ENCODE data around the gene PDE4D. TPM values are rescaled to one million over a fixed set of nuclear protein-coding genes. Genes with fewer than 3 reads are reported as not detected.

Gene PDE4D
- total RNA-seq, 1 experiment from 2014 or later, result 2.4 TPM

GRCh38 chr5:59491945-59492344, 401.6 kb downstream of the PDE4D start:
- no peaks in the 10 kb centered on the region for H3K4me1 ChIP-seq (ENCODE audit: control insufficient read depth, insufficient read depth, low read length)
- in situ Hi-C loops (cut with HindIII; ENCODE audit: low pct_unique_long_range_greater_than_20kb, low sequenced_read_pairs), result no loop called here
- DNase-seq (ENCODE audit: low read depth, low spot score) (no peak), ATAC-seq (no peak)
- H3K36me3 ChIP-seq (ENCODE audit: control insufficient read depth, insufficient read depth, low read length), result no peaks in the 10 kb centered on the region
- no peaks in the 10 kb centered on the region for H3K9me3 ChIP-seq (ENCODE audit: control insufficient read depth, insufficient read depth, low read depth, low read length)
- POLR2A ChIA-PET, result no interaction called here
- intact Hi-C loops (cut with micrococcal nuclease; ENCODE audit: unreplicated experiment), result no loop called here
- TF ChIP-seq REST (IDR thresholded peaks at IDR 0.05; ENCODE audit: insufficient read depth in 1 of 2, low read depth in 2 of 2, low read length in 1 of 2), result no peak
- TF ChIP-seq SIN3A (IDR thresholded peaks at IDR 0.05; ENCODE audit: borderline replicate concordance, insufficient read depth, low read depth, low read length), result no peak
- TF ChIP-seq, protein P1, sequence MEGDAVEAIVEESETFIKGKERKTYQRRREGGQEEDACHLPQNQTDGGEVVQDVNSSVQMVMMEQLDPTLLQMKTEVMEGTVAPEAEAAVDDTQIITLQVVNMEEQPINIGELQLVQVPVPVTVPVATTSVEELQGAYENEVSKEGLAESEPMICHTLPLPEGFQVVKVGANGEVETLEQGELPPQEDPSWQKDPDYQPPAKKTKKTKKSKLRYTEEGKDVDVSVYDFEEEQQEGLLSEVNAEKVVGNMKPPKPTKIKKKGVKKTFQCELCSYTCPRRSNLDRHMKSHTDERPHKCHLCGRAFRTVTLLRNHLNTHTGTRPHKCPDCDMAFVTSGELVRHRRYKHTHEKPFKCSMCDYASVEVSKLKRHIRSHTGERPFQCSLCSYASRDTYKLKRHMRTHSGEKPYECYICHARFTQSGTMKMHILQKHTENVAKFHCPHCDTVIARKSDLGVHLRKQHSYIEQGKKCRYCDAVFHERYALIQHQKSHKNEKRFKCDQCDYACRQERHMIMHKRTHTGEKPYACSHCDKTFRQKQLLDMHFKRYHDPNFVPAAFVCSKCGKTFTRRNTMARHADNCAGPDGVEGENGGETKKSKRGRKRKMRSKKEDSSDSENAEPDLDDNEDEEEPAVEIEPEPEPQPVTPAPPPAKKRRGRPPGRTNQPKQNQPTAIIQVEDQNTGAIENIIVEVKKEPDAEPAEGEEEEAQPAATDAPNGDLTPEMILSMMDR (IDR thresholded peaks at IDR 0.05), result no peak
- H3K27ac ChIP-seq (ENCODE audit: low read length), result no peak overlapping the region
- no peak overlapping the region for H3K4me3 ChIP-seq (ENCODE audit: low read depth in 2 of 2, low read length in 2 of 2)
- H3K27me3 ChIP-seq (ENCODE audit: control insufficient read depth, insufficient read depth, low read length), result no peaks in the 10 kb centered on the region
- CTCF ChIA-PET, result no interaction called here
- BruUV-seq (replicated peaks), result no TSS peak

- Histone ChIP-seq H3K9me3 (ENCODE audit: control insufficient read depth, insufficient read depth, low read depth, low read length) (no peaks in the 10 kb centered on the region), H3K4me1 (ENCODE audit: control insufficient read depth, insufficient read depth, low read length) (no peaks in the 10 kb centered on the region), H3K4me3 (ENCODE audit: low read depth in 2 of 2, low read length in 2 of 2) (no peak overlapping the region), H3K36me3 (ENCODE audit: control insufficient read depth, insufficient read depth, low read length) (no peaks in the 10 kb centered on the region), H3K27me3 (ENCODE audit: control insufficient read depth, insufficient read depth, low read length) (no peaks in the 10 kb centered on the region), H3K27ac (ENCODE audit: low read length) (no peak overlapping the region)
- DNase-seq (ENCODE audit: low read depth, low spot score) (no peak), ATAC-seq (no peak)
- TF ChIP-seq TCF7L2 (IDR thresholded peaks at IDR 0.05; ENCODE audit: low read depth, low read length) (no peak), SIN3A (IDR thresholded peaks at IDR 0.05; ENCODE audit: borderline replicate concordance, insufficient read depth, low read depth, low read length) (no peak), REST (IDR thresholded peaks at IDR 0.05; ENCODE audit: insufficient read depth in 1 of 2, low read depth in 2 of 2, low read length in 1 of 2) (no peak), POLR2AphosphoS5 (IDR thresholded peaks at IDR 0.05; ENCODE audit: low read depth, low read length) (no peak)
- TF ChIP-seq, protein P1 (IDR thresholded peaks at IDR 0.05), result no peak
- BruUV-seq (replicated peaks), result no TSS peak
- in situ Hi-C loops (cut with HindIII; ENCODE audit: low pct_unique_long_range_greater_than_20kb, low sequenced_read_pairs) (no loop called here), intact Hi-C loops (cut with micrococcal nuclease; ENCODE audit: unreplicated experiment) (no loop called here)
- ChIA-PET POLR2A (no interaction called here), CTCF (no interaction called here)
These were observed 404.0 kb downstream of the PDE4D start for GRCh38 chr5:59489551-59489950.
